HL-60 (cell line): ENCODE results near the gene PFN2.
A peak's percentile ranks its signal among the peaks of the same experiment; 100 is the strongest.

Experiments used
- DNase-seq, 2 experiments: peaks; one replicate each; pipeline ENCODE4 v3.0.0-alpha.2; 2010 to 2020; ENCODE audit warnings: low read depth in 1 of 2, low spot score in 1 of 2
- H3K27ac ChIP-seq: fragments of 250-450 bp; sonication (Bioruptor Pico); replicated peaks from 2 replicates; pipeline ENCODE4 v1.5.1; 2020; ENCODE audit warnings: mild to moderate bottlenecking, moderate library complexity
- H3K27me3 ChIP-seq: fragments of 250-450 bp; sonication (Bioruptor Pico); 2 replicates; pipeline ENCODE4 v1.5.1; 2021; ENCODE audit warnings: mild to moderate bottlenecking, moderate library complexity; ENCODE audit not compliant: insufficient read depth, poor library complexity, severe bottlenecking
- H3K4me3 ChIP-seq: replicated peaks from 2 replicates; pipeline ENCODE4 v1.5.1; 2011; ENCODE audit warnings: mild to moderate bottlenecking, control low read depth, low read length; ENCODE audit not compliant: insufficient read depth
- CTCF ChIP-seq: IDR thresholded peaks from one replicate; pipeline ENCODE4 v1.5.1; 2011; ENCODE audit warnings: low read length, control low read depth, inconsistent platforms; ENCODE audit not compliant: insufficient read depth
- GABPA ChIP-seq: IDR thresholded peaks from 2 replicates; pipeline ENCODE4 v1.6.1; 2012; ENCODE audit warnings: low read depth
- POLR2AphosphoS5 ChIP-seq: IDR thresholded peaks from 2 replicates; pipeline ENCODE4 v1.6.1; 2012; ENCODE audit warnings: low read depth
- REST ChIP-seq: IDR thresholded peaks from 2 replicates; pipeline ENCODE4 v1.6.1; 2012; ENCODE audit warnings: low read depth; ENCODE audit not compliant: insufficient replicate concordance
- SPI1 ChIP-seq: IDR thresholded peaks from 2 replicates; pipeline ENCODE4 v1.6.1; 2012; ENCODE audit warnings: low read depth, mild to moderate bottlenecking, borderline replicate concordance

Gene PFN2

GRCh38 chr3:149934524-149934923 lies 36.2 kb downstream of the PFN2 start:
- Histone ChIP-seq H3K27me3 (no peaks in the 10 kb centered on the region), H3K4me3 (no peak overlapping the region), H3K27ac (no peak overlapping the region)
- TF ChIP-seq GABPA (no peak), SPI1 (no peak), REST (no peak), POLR2AphosphoS5 (no peak), CTCF (no peak)
- peak; percentile 15 to 60 for DNase-seq

- TF ChIP-seq POLR2AphosphoS5, result no peak
- no peak for TF ChIP-seq GABPA
- TF ChIP-seq SPI1, result no peak
- no peak for TF ChIP-seq REST
- no peak for TF ChIP-seq CTCF
- no peaks in the 10 kb centered on the region for H3K27me3 ChIP-seq
- no peak overlapping the region for H3K4me3 ChIP-seq
- DNase-seq, result no peak
- H3K27ac ChIP-seq, result no peak overlapping the region
Measured at GRCh38 chr3:149933858-149934257, 36.8 kb downstream of the PFN2 start.

- no peak for DNase-seq
- Histone ChIP-seq H3K27me3 (no peaks in the 10 kb centered on the region), H3K27ac (no peak overlapping the region), H3K4me3 (no peak overlapping the region)
- TF ChIP-seq CTCF, result no peak
- no peak for TF ChIP-seq SPI1
- TF ChIP-seq POLR2AphosphoS5, result no peak
- TF ChIP-seq GABPA, result no peak
- no peak for TF ChIP-seq REST
Measured at GRCh38 chr3:149933008-149933407, 37.7 kb downstream of the PFN2 start.
